NB4 (cell line): ENCODE results near the gene BAK1.
"Not testable (repeated sequence)": the region's sequence is repeated elsewhere in the genome, so short reads cannot be mapped to it uniquely, and the experiment has no call there.

Source experiments
- MYC ChIP-seq: IDR thresholded peaks from 2 replicates; pipeline ENCODE4 v1.6.1; 2011; ENCODE audit warnings: low read depth, low read length
- POLR2A ChIP-seq: IDR thresholded peaks from 2 replicates; pipeline ENCODE4 v1.6.1; 2011; ENCODE audit warnings: mild to moderate bottlenecking; ENCODE audit not compliant: insufficient read length; ENCODE audit errors: extremely low read depth
- TF ChIP-seq, protein P1 (sequence below): IDR thresholded peaks from one replicate; pipeline ENCODE4 v1.5.1; 2012; ENCODE audit warnings: low read depth, low read length
- TF ChIP-seq, protein P2 (sequence below): IDR thresholded peaks from 2 replicates; pipeline ENCODE4 v1.6.1; 2011; ENCODE audit warnings: low read depth, low read length

DNA sequence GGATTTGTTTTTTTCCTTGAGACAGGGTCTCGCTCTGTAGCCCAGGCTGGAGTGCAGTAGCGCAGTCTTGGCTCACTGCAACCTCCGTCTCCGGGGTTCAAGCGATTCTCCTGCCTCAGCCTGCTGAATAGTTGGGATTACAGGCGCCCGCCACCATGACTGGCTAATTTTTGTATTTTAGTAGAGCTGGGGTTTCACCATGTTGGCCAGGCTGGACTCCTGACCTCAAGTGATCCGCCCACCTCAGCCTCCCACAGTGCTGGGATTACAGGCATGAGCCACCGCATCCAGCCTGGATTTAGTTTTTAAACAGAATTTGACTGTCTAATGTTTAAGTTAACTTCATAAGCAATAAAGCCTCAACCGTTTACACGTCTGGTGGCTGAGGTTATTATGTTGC lies 34.8 kb downstream of the BAK1 start:
- TF ChIP-seq, protein P1, sequence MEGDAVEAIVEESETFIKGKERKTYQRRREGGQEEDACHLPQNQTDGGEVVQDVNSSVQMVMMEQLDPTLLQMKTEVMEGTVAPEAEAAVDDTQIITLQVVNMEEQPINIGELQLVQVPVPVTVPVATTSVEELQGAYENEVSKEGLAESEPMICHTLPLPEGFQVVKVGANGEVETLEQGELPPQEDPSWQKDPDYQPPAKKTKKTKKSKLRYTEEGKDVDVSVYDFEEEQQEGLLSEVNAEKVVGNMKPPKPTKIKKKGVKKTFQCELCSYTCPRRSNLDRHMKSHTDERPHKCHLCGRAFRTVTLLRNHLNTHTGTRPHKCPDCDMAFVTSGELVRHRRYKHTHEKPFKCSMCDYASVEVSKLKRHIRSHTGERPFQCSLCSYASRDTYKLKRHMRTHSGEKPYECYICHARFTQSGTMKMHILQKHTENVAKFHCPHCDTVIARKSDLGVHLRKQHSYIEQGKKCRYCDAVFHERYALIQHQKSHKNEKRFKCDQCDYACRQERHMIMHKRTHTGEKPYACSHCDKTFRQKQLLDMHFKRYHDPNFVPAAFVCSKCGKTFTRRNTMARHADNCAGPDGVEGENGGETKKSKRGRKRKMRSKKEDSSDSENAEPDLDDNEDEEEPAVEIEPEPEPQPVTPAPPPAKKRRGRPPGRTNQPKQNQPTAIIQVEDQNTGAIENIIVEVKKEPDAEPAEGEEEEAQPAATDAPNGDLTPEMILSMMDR = not testable (repeated sequence)
- not testable (repeated sequence) for TF ChIP-seq POLR2A, MYC
- TF ChIP-seq, protein P2, sequence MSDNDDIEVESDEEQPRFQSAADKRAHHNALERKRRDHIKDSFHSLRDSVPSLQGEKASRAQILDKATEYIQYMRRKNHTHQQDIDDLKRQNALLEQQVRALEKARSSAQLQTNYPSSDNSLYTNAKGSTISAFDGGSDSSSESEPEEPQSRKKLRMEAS = not testable (repeated sequence)
